GM19467 (cell line): ENCODE data around the gene GDNF.
"Not testable (repeated sequence)": the region's sequence is repeated elsewhere in the genome, so short reads cannot be mapped to it uniquely, and the experiment has no call there.

Experiments
- ATAC-seq: cut with Tn5 transposase; IDR thresholded peaks from one replicate; pipeline ENCODE4 v1.9.1; 2021; ENCODE audit warnings: mild to moderate bottlenecking, moderate library complexity; ENCODE audit not compliant: unreplicated experiment

The GDNF gene

GRCh38 chr5:37823433-37824152 lies 16.2 kb downstream of the GDNF start:
- ATAC-seq = no peak

DNA sequence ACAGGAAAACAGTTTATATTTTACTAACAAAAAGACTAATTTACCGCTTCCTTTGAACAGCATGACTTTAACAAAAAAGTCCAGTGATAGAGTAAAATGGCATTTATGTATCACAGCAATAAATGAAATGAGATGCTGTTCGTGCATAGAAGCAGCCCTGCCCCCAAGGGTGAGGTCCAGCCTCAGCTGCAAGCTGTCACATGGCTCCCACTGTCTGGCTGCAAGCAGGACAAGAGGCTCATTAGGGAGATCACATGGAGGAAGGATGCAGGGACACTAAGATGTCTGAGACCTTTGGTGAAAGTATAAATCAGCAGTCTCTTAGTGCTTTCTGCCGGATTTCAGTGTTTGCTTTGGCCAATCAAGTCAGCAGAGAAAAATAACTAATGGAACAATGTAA lies 23.0 kb downstream of the GDNF start:
- ATAC-seq = no peak

GRCh38 chr5:37816331-37816730 lies 23.5 kb downstream of the GDNF start:
- ATAC-seq = no peak

DNA sequence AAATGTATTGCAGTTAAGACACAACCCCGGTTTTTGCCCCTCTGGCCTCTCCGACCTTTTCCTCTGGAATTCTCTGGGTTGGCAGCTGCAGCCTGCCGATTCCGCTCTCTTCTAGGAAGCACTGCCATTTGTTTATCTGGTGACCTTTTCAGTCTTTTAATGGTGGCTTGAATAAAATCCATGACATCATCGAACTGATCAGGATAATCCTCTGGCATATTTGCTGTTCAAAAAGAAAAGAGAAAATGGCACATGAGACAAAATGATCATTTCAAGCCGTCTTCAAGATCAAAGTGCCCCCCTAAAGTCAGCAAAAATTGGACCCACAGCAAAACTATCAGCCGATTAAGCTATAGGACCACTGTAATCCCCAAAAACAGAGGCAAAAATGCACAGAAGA lies 23.9 kb downstream of the GDNF start:
- no peak for ATAC-seq

GRCh38 chr5:37814699-37815098 lies 25.1 kb downstream of the GDNF start:
- ATAC-seq = no peak

DNA sequence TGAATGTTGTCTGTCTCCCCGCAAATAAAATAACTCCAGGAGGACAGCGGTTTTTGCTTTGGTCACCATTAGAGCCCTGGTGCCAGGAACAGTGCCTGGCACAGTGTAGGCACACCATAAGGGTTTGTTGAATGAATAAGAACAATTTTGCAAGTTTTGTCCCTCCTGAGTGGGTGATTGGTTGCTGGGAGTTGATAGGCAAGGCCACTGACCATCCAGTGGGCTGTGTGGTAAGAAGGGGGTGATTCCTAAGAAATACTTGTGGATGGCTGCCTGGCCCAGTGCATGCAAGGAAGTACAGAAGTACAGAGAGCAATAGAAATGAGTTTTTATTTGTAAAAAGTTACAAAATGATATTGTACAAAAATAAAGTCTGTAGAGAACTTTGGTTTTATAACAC lies 27.5 kb downstream of the GDNF start:
- no peak for ATAC-seq

DNA sequence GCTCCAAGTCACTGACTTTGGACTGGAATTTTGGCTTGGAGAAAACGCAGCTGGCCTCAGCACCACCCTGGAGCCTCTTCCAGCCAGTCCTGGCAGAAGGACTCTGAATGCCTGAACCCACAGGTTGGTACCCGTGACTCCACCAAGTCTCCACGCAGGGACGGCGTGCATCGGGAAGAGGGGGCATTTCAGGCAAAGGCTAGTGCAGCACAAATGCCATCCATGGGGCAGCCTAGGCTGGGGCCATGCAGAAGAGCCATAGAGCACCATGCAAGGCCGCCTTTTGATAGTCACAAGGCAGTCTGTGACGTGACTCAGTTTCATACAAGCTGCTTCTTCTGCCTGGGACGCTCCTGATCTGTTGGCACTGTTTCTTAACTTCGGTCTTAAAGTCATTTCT lies 28.0 kb downstream of the GDNF start:
- ATAC-seq = no peak

GRCh38 chr5:37810311-37810710 lies 29.5 kb downstream of the GDNF start:
- no peak for ATAC-seq

DNA sequence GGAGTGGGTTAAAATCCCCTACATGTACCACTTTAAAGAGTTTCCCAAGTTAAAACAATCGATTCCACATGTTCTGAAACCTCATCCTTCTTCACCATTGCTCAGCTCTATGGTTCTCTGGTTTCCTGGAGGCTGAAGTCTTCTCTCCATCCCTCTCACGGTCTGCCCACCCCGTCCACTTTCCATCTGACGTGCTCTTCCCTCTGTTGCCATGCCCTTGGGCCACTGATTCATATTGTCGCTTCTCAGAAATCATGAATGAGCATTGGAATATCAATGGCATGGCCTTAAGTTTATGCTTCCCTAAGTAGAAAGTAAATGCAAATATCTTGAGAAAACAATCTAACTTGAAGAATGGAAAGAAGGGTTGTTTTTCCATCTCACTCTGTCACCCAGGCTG lies 30.9 kb downstream of the GDNF start:
- ATAC-seq = no peak

- ATAC-seq = no peak
Measured at GRCh38 chr5:37807621-37808301, 32.1 kb downstream of the GDNF start.

GRCh38 chr5:37807015-37807414 lies 32.8 kb downstream of the GDNF start:
- no peak for ATAC-seq

GRCh38 chr5:37806476-37806875 lies 33.4 kb downstream of the GDNF start:
- ATAC-seq = no peak

DNA sequence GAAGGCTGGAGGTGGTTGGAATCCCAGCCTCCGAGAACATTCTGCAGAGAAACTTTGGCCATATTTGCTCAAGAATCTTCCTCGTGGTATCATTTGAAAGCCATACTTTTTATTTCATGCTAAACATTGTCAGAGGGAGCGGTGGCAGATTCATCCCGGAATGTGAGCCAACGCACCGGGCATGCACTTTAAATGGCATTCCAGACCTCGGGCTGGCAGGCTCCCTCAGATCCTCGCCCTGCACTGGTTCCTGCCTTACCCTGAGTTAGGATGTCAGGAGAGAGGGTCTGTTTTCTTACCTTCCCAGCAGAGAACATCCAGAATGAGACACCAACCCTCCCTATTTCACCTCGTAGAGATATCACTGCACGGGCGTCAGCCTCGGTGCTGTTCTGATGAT lies 33.8 kb downstream of the GDNF start:
- no peak for ATAC-seq

DNA sequence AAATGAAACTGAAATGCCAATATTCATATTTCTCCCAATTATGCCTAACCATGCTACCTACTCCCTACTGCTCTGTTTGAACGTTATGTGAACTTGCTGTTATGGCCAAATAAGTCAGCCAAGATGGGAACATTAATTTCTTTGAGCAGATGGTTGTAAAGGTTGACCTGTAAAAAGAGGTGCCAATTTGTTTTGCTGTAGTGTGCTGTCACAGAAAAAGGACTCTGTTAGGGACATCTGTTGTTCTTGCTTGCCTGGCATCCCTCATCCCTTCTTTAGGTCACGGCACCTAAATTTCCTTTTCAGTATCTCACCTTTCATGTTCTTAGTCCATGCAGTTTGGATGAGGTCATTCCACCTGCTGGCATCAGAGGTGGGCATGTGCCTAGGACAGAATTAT lies 35.4 kb downstream of the GDNF start:
- no peak for ATAC-seq

GRCh38 chr5:37803487-37803886 lies 36.4 kb downstream of the GDNF start:
- no peak for ATAC-seq

DNA sequence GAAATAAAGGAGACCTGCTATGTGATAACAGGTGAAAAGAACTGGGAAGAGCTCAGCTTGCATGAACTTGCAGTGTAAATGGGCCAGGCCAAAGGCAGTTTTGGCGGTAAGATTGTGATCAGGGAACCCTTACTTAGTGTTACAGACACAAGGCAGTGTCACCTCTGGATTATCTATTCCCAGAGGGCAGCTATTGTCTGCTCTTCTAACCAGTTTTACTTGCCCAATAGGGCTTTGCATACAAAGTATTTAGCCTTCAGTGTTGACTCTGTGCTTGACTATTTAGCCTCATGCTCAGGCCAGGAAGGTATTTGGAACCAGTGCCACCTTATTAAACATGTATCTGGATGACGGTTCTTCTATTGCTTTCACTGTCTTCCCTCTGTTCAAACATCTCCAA lies 38.3 kb downstream of the GDNF start:
- no peak for ATAC-seq

DNA sequence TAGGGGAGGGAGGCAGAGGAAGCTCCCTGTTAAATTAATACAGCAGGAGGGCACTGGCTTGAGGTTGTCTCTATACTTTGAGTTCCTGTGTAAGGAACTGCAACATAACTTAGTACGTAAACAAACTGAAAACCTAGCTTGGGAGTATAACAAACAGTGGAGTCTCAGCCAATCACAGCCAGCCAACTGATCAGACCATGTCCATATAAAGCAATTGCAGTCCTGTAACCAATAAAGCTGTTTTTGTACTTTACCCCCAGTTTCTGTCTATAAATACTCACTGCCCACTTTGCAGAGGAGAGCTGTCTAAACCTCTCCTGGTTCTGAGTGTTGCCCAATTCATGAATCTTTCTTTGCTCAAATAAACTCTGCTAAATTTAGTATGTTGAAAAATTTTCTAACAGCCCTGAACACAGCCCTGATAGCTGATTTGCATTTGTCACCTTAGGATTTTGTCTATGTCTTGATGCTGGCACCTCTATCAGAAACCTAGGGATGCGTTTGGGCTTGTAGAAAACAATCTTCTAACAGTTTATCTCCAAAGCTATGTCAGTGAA lies 39.9 kb downstream of the GDNF start:
- ATAC-seq = no peak

- ATAC-seq = not testable (repeated sequence)
Measured at GRCh38 chr5:37796435-37796834, 43.4 kb downstream of the GDNF start.

GRCh38 chr5:37795292-37795691 lies 44.5 kb downstream of the GDNF start:
- not testable (repeated sequence) for ATAC-seq

GRCh38 chr5:37792975-37793631 lies 46.7 kb downstream of the GDNF start:
- ATAC-seq = no peak

- ATAC-seq = no peak
Measured at GRCh38 chr5:37791321-37791720, 48.5 kb downstream of the GDNF start.

GRCh38 chr5:37789991-37790390 lies 49.9 kb downstream of the GDNF start:
- no peak for ATAC-seq
